Tibial artery (tissue), 4 donors: Measurements from ENCODE around the gene ADAMTSL1.
"Not testable (repeated sequence)": the region's sequence is repeated elsewhere in the genome, so short reads cannot be mapped to it uniquely, and the experiment has no call there.

Experiments
- DNase-seq, 2 donors: peaks; one replicate each; pipeline ENCODE4 v3.0.0-alpha.2; 2019
- H3K27ac ChIP-seq, 2 donors: fragments of 200-600 bp; sonication (generic) in 1 of 2; 1 replicate in 1 of 2; 2 replicates in 1 of 2; pipeline ENCODE4 v1.5.1; 2018 to 2019; ENCODE audit warnings: mild to moderate bottlenecking in 1 of 2
- H3K27me3 ChIP-seq, 2 donors: fragments of 200-600 bp; sonication (generic) in 1 of 2; one replicate each; pipeline versions ENCODE4 v1.5.1 to v1.6.0; 2016 to 2019
- H3K36me3 ChIP-seq, 3 donors: fragments of 200-600 bp; sonication (generic) in 2 of 3; one replicate each; pipeline ENCODE4 v1.5.1; 2016 to 2019; ENCODE audit warnings: mild to moderate bottlenecking in 2 of 3
- H3K4me1 ChIP-seq, 4 donors: fragments of 200-600 bp; sonication (generic) in 2 of 4; 1 replicate in 3 of 4; 2 replicates in 1 of 4; pipeline ENCODE4 v1.5.1; 2016 to 2019
- H3K4me3 ChIP-seq, 2 donors: fragments of 200-600 bp; sonication (generic) in 1 of 2; 1 replicate in 1 of 2; 2 replicates in 1 of 2; pipeline ENCODE4 v1.5.1; 2018 to 2019; ENCODE audit warnings: mild to moderate bottlenecking in 2 of 2
- H3K9me3 ChIP-seq, 3 donors: fragments of 200-600 bp; sonication (generic) in 1 of 3; one replicate each; pipeline ENCODE4 v1.5.1; 2016 to 2019
- CTCF ChIP-seq, 2 experiments: fragments of 200-600 bp in 1 of 2; fragments of 450-650 bp in 1 of 2; IDR thresholded peaks; one replicate each; pipeline ENCODE4 v1.5.1; 2017 to 2019; ENCODE audit warnings: antibody characterized with exemption in 2 of 2, mild to moderate bottlenecking in 1 of 2, moderate library complexity in 1 of 2
- intact Hi-C: fragments of 100-400 bp; cut with DNase I; formaldehyde crosslinking; loops from one replicate; pipeline ENCODE4 v1.15.0; 2023; ENCODE audit warnings: low total_unique reads

Gene ADAMTSL1

GRCh38 chr9:18865542-18865941, 391.6 kb downstream of the ADAMTSL1 start:
- no peak for TF ChIP-seq CTCF (IDR thresholded peaks at IDR 0.05)
- no peak overlapping the region for H3K4me3 ChIP-seq
- H3K4me1 ChIP-seq: peaks cover 0 to 35% (median 20%) of the 10 kb centered on the region in 4 donors
- no peak overlapping the region for H3K27ac ChIP-seq
- intact Hi-C loops: loop anchor here (10.0 kb wide), 1 partner anchor 589 kb away; no protein-coding TSS in a partner anchor
- no peaks in the 10 kb centered on the region for H3K36me3 ChIP-seq
- H3K27me3 ChIP-seq: no peaks in the 10 kb centered on the region
- H3K9me3 ChIP-seq: peaks cover 0 to 8% (median 6%) of the 10 kb centered on the region in 3 donors
- DNase-seq: no peak

- Histone ChIP-seq H3K9me3 (peaks cover 0 to 11% (median 6%) of the 10 kb centered on the region in 3 donors), H3K27me3 (no peaks in the 10 kb centered on the region), H3K4me1 (peaks cover 0 to 29% (median 15%) of the 10 kb centered on the region in 4 donors), H3K4me3 (no peak overlapping the region), H3K36me3 (no peaks in the 10 kb centered on the region), H3K27ac (no peak overlapping the region)
- intact Hi-C loops: loop anchor here (10.0 kb wide), 1 partner anchor 589 kb away; no protein-coding TSS in a partner anchor
- TF ChIP-seq CTCF (IDR thresholded peaks at IDR 0.05): no peak
- DNase-seq: no peak
Measured at GRCh38 chr9:18866121-18866831, 392.3 kb downstream of the ADAMTSL1 start.

GRCh38 chr9:18869725-18870124, 395.8 kb downstream of the ADAMTSL1 start:
- intact Hi-C loops: loop anchor here (10.0 kb wide), 1 partner anchor 585 kb away; no protein-coding TSS in a partner anchor
- H3K27ac ChIP-seq: no peak overlapping the region

GRCh38 chr9:18874069-18874468, 400.1 kb downstream of the ADAMTSL1 start:
- Histone ChIP-seq H3K27me3 (no peaks in the 10 kb centered on the region), H3K4me3 (no peak overlapping the region), H3K9me3 (peaks cover 0 to 8% (median 6%) of the 10 kb centered on the region in 3 donors), H3K36me3 (no peaks in the 10 kb centered on the region), H3K4me1 (no peaks in the 10 kb centered on the region), H3K27ac (no peak overlapping the region)
- TF ChIP-seq CTCF (IDR thresholded peaks at IDR 0.05): no peak
- DNase-seq: no peak
- intact Hi-C loops: no loop called here

More at GRCh38 chr9:18869725-18870124, 395.8 kb downstream of the ADAMTSL1 start:
- no peak overlapping the region for H3K4me3 ChIP-seq
- H3K9me3 ChIP-seq: peaks cover 0 to 11% (median 6%) of the 10 kb centered on the region in 3 donors
- TF ChIP-seq CTCF (IDR thresholded peaks at IDR 0.05): no peak
- H3K27me3 ChIP-seq: no peaks in the 10 kb centered on the region
- no peaks in the 10 kb centered on the region for H3K4me1 ChIP-seq
- DNase-seq: no peak
- H3K36me3 ChIP-seq: no peaks in the 10 kb centered on the region

- H3K4me3 ChIP-seq, intact Hi-C loops, H3K36me3 ChIP-seq, H3K9me3 ChIP-seq, H3K27ac ChIP-seq, H3K27me3 ChIP-seq, H3K4me1 ChIP-seq, DNase-seq: not testable (repeated sequence)
Measured at GRCh38 chr9:18874990-18875389, 401.0 kb downstream of the ADAMTSL1 start.

GRCh38 chr9:18877984-18878383, 404.0 kb downstream of the ADAMTSL1 start:
- Histone ChIP-seq H3K4me1 (no peaks in the 10 kb centered on the region), H3K27me3 (no peaks in the 10 kb centered on the region), H3K27ac (no peak overlapping the region), H3K4me3 (no peak overlapping the region), H3K9me3 (no peaks in the 10 kb centered on the region), H3K36me3 (no peaks in the 10 kb centered on the region)
- TF ChIP-seq CTCF (IDR thresholded peaks at IDR 0.05): no peak
- DNase-seq: no peak
- intact Hi-C loops: no loop called here
